Tibial nerve (tissue), 4 donors: ENCODE results near the gene CYP4V2.

ENCODE experiments used
- CTCF ChIP-seq, 5 experiments: fragments of 200-600 bp in 3 of 5; fragments of 450-650 bp in 2 of 5; sonication (generic) in 3 of 5; IDR thresholded peaks; one replicate each; pipeline ENCODE4 v1.5.1; 2016 to 2019; ENCODE audit warnings: antibody characterized with exemption in 5 of 5, mild to moderate bottlenecking in 3 of 5, moderate library complexity in 2 of 5
- EP300 ChIP-seq, 2 donors: sonication (generic); formaldehyde crosslinking; IDR thresholded peaks; one replicate each; pipeline ENCODE4 v1.6.1; 2017; ENCODE audit warnings: antibody characterized with exemption in 2 of 2, mild to moderate bottlenecking in 1 of 2
- POLR2A ChIP-seq, 2 donors: fragments of 450-650 bp; IDR thresholded peaks; one replicate each; pipeline ENCODE4 v1.6.1; 2017; ENCODE audit warnings: antibody characterized with exemption in 2 of 2, mild to moderate bottlenecking in 2 of 2, moderate library complexity in 2 of 2

DNA sequence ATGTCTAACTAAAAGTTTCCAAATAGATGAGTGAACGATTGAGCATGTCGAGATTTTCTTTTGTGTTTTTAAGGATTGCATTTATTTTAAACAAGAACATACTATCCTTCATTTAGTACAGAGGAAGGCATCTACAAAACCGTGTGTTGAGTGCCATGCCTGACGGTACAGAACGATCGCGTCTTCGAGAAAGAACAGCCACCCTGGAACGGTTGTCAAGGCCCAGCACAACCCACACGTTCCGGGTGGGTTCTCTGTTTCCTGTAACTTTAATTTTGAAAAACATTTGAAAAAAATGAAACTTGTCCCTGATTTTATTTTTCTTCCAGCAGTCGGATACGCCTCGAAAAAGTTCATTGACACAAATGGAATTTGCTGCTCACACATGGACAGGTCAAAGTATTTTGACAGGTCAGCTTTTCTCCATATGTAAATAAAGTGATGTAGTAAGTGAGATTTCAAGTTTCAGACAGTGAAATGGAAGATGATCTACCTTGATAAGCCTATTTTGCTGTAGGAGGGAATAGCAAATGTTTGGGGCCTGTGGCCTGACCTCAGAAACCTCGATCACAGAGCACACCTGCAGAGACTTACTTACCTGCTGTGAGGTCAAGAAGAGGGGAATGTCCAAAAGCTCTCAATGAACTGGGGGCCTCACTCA lies 24.4 kb upstream of the CYP4V2 start:
- TF ChIP-seq CTCF (IDR thresholded peaks at IDR 0.05) (no peak), POLR2A (IDR thresholded peaks at IDR 0.05) (no peak), EP300 (IDR thresholded peaks at IDR 0.05) (no peak)
